ENCODE measurements around the gene SH3GL1.

Gene SH3GL1

DNA sequence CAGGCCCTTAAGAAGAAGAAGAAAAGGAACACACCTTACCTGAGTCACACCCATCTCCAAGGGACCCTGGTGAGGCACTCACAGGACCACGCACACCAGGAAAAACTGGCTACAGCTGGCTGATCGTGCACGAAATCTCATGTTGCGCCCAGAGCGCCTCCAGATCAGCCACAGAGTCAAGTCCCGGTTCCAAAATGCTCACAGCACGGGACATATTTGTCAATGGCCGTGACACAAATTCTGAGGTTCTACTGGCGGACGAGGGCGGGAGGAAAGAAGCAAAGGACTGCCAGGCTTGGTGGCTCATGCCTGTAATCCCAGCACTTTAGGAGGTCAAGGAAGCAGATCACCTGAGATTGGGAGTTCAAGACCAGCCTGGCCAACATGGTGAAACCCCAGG lies 21.5 kb downstream of the SH3GL1 start:
- FAIRE-seq = no peak

DNA sequence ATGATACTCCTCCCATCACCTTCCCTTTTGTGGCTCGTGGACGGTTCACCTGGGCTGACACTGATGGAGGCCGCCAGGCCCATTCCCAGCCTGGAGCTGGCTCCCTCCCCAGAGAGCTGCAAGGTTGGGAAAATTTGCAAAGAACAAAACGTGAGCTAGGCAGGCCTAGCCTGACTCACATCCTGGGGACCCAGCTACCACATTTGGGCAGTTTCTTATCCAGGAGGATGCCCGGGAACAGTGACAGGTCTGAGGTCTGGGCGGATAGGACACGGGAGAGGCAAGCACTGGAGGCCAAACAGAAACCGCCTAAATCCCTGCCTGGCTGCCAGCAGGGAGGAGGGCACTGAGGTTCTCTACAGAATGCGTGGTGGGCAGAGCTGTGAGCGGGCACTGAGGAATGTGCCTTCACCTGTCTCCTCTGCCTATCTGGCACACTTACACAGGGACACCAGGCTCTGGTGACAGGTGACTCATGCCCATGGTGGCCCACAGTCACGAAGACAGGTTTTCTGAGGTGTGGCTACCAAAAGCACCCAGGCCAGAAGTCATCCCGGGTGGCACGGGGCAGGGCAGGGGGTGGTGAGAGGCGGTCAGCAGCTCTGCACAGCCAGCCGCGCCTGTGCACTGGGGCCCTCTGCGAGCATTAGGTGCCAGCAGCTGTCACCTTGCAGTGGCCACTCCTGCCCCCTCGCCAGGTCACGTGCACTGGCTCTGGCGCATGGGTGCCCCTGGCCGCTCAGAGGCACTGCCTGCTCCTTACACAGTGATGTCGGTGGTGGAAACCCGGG lies 23.2 kb downstream of the SH3GL1 start:
- FAIRE-seq (no peak), DNase-seq (ENCODE audit: extremely low spot score, insufficient read length, low read depth) (no peak)

More for the DNA sequence above, 21.5 kb downstream of the SH3GL1 start:
- no peak for DNase-seq (ENCODE audit: extremely low spot score, insufficient read length, low read depth)

DNA sequence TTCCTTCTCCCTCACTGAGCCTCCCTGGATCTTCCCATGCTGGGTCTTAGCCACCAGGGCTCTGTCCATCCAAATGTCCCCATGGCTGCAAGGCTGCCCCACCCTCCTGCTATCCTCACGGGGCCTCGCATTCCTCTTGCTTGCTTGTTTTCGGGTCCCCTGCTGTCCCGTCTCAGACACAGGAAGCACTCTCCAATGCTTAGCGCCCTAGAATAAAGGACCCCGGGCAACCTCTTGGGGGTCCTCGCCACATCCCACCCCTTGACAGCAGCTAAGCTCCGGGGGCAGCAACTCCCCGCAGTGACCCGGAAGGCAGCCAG lies 23.7 kb downstream of the SH3GL1 start:
- DNase-seq (ENCODE audit: extremely low spot score, insufficient read length, low read depth) (no peak), FAIRE-seq (no peak)

DNA sequence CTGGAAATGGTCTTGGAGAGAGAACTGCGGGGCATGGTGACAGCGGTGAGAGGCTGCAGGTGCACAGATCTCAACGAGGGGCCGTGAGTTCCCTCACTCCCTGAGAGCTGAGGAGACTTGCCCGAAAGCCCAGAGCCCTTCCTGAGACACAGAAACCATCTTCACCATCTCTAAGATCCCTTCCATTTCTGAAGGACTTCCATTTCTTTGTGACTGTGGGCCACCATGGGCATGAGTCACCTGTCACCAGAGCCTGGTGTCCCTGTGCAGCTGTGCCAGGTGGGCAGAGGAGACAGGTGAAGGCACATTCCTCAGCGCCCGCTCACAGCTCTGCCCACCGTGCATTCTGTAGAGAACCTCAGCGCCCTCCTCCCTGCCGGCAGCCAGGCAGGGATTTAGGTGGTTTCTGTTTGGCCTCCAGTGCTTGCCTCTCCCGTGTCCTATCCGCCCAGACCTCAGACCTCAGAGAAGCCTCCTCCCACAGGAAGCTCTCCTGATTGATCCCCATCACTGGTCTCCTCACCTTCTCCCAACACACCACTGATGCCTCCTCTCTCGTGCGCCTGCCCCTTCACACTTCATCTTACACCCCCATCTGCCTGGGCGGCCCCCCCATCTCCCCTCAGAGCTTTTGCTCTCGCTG lies 24.2 kb downstream of the SH3GL1 start:
- no peak for DNase-seq (ENCODE audit: extremely low spot score, insufficient read length, low read depth)
- peak; percentile 21 for FAIRE-seq

GRCh38 chr19:4375164-4376027 lies 25.0 kb downstream of the SH3GL1 start:
- DNase-seq (ENCODE audit: extremely low spot score, insufficient read length, low read depth) (no peak), FAIRE-seq (peak; percentile 92)

- FAIRE-seq (no peak), DNase-seq (ENCODE audit: extremely low spot score, insufficient read length, low read depth) (no peak)
Observed at GRCh38 chr19:4374498-4375163, 25.7 kb downstream of the SH3GL1 start.

DNA sequence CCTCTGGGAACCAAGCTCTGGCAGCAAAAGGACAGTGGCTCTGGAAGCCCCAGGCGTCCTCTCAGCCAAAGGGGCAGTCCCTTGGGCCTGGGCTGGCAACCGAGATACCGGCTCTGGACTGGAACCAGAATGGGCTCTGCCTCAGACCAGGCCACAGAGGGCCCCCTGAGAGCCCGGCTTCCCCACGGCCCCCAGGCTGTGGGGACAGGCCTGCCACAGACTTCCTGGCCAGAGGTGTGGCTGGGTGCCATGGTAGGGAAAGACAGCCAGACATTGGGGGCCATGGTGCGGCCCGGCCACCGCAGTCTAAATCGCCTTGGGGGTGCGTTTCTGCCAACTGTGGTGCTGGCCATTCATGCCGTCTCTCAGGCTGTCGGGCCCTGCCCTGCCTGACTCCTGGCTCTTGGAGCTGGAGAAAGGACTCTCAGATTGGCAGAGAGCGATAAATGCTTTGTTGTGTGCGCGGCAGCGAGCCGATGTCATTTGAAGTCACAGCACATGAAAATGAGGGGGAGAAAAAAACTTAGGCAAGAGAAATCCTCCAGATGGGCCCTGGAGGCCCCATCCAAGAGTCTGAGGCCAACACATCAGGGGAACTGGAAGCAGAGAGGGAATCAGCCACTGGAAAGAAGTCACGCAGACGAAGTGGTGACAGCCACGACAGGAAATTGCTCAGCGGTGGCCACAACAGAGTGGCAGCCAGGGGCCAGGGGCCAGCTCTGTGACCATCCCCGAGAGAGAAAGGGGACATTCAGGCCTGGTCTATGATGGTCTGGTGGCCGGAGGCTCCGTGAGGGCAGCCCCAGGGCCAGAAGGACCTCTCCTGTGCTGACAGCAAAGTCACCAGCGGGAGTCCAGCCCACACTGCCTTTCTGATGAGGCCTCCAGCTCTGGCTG lies 26.5 kb downstream of the SH3GL1 start:
- DNase-seq (ENCODE audit: extremely low spot score, insufficient read length, low read depth) (no peak), FAIRE-seq (no peak)

DNA sequence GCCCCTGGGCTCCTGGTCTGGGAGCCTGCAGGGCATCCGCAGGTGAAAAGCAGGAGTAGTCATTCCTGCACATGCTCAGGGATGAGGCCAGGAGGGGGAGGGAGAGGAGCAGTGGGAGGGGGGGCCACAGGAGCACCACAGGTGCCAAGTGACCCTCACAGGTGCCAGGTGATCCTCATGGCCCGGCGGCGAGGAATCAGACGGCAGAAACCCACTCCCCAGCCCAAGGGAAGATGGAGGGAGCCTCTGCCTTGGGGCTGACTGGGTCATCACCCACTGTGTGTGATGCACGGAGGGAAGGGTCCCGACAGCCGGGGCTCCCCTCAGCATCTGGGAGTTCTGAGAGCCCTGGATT lies 27.4 kb downstream of the SH3GL1 start:
- no peak for DNase-seq (ENCODE audit: extremely low spot score, insufficient read length, low read depth)
- no peak for FAIRE-seq

DNA sequence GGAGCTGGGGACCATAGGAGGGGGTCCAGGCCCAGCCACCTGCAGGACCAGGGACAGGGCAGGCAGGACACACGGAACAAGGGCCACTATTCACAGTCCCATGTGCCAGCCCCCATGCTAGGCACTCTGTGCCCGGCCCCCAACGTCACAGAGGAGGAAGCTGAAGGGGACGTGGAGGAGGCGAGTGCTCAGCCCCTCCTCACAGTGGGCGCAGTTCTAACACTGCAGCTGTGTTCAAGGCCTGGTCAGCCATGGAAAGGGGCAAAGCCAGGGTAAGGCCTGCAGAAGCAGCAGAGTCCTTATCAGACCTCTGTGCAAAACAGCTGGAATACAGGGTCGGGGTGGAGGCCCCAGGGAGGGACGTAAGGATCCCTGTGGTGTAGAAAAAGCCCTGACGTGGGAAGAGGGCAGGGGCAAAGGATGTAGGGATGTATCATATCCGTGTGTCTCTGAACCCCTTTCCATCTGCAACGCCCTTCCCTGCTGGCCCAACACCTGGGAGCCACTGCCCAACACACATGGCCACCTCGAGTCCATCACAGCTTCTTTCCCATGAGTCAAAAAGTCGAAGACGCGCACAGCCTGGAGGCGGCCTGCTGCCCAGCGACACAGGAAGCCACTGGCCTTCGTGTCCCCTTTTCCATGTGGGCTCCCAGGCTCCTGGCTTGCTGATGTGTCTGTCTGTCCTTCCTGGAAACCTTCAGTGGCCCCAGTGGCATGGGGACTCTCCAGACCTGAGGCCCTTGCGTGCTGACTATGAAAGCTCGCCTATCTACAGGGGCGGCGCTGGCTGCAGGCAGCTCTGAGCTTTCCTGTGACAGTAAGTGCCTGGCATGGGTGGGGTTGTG lies 28.0 kb downstream of the SH3GL1 start:
- FAIRE-seq (no peak), DNase-seq (ENCODE audit: extremely low spot score, insufficient read length, low read depth) (no peak)

- no peak for FAIRE-seq
- no peak for DNase-seq (ENCODE audit: extremely low spot score, insufficient read length, low read depth)
Observed at GRCh38 chr19:4371247-4372164, 28.8 kb downstream of the SH3GL1 start.

- no peak for FAIRE-seq
- no peak for DNase-seq (ENCODE audit: extremely low spot score, insufficient read length, low read depth)
Observed at GRCh38 chr19:4370418-4371041, 29.8 kb downstream of the SH3GL1 start.

- FAIRE-seq (no peak), DNase-seq (ENCODE audit: extremely low spot score, insufficient read length, low read depth) (no peak)
Observed at GRCh38 chr19:4369888-4370260, 30.5 kb downstream of the SH3GL1 start.

DNA sequence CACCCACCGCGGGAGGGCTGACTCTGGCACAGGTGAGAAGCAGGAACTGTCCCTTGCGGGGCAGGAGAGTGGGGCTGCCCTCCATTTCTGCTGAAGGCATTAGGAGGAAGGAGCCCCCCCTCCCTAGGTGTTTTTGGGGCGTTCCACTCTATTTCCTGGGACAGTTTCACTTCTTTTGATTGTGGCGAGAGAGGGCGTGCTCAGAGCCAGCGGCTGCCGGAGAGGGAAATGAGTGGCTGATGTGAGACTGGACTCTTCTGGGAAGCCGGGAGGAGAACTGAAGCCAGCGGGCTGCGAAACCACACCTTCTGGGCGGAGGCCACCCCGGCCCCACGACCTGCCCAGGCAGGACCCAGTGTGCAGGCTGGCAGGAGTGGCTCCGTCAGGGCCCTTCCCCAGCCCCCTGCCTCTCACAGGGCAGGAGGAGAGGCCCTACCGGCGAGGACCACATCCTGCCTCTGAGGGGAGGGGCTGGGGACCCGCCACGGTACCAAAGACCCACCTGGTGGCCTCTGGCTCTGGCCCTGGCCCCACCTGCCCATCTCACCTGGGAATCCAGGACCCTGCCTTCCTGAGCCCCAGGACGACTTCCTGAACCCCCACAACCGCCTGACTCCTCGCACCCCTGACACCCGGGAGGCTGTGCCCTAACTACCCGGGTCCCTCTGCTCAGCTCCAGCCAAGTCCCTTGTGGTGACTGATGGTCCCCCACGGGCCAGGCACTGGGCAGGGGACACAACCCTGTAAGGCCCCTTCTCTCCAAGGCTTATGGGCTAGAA lies 31.0 kb downstream of the SH3GL1 start:
- peak; percentile 99 for FAIRE-seq
- DNase-seq (ENCODE audit: extremely low spot score, insufficient read length, low read depth) = no peak

- FAIRE-seq = peak; percentile 59
Observed at GRCh38 chr19:4368128-4368820, 32.1 kb downstream of the SH3GL1 start.

DNA sequence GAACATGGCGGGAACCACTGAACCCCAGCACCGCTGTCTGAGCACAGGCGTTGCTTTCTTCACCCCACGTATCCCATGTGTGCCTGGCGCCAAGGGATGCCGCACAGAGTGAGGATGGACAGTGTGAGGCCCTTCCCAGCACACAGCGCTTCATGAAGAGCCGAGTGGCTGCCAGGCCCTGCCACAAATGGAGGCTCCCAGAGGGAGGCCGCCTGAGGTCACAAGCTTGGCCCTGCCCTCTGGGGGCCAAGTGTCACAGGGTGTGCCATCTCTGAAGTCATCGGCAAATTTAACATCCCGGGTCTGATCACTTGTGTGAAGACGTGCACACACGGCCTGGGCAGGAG lies 32.6 kb downstream of the SH3GL1 start:
- no peak for DNase-seq (ENCODE audit: extremely low spot score, insufficient read length, low read depth)

More at GRCh38 chr19:4368128-4368820, 32.1 kb downstream of the SH3GL1 start:
- DNase-seq (ENCODE audit: extremely low spot score, insufficient read length, low read depth) = no peak

GRCh38 chr19:4367336-4367723 lies 33.0 kb downstream of the SH3GL1 start:
- FAIRE-seq = no peak
- DNase-seq (ENCODE audit: extremely low spot score, insufficient read length, low read depth) = no peak

More for the DNA sequence above, 32.6 kb downstream of the SH3GL1 start:
- peak; percentile 12 for FAIRE-seq
